GM03348 (cell line): ENCODE measurements around the gene CCDC88C.
"Not testable (repeated sequence)": the region's sequence is repeated elsewhere in the genome, so short reads cannot be mapped to it uniquely, and the experiment has no call there.

Source experiments
- DNase-seq: peaks from one replicate; pipeline ENCODE4 v3.0.0; 2012; ENCODE audit warnings: low spot score

Gene CCDC88C

GRCh38 chr14:91227183-91227628 is 190.4 kb downstream of the CCDC88C start:
- no peak for DNase-seq

GRCh38 chr14:91226360-91226759 is 191.3 kb downstream of the CCDC88C start:
- DNase-seq = not testable (repeated sequence)

- no peak for DNase-seq
These were observed 192.6 kb downstream of the CCDC88C start for GRCh38 chr14:91225025-91225424.

GRCh38 chr14:91223028-91223783 is 194.4 kb downstream of the CCDC88C start:
- no peak for DNase-seq
